Keratinocyte (primary cell): ENCODE data around the gene SPTBN1. TPM values are rescaled to one million over a fixed set of nuclear protein-coding genes. Genes with fewer than 3 reads are reported as not detected.

Source experiments
- DNase-seq: peaks from one replicate; pipeline ENCODE4 v3.0.0-alpha.2; 2011; ENCODE audit warnings: low read depth, missing footprints, low spot score
- FAIRE-seq: peaks from 2 replicates; lab custom pipeline; 2011; peaks lifted over from hg19 to GRCh38; lab: Jason Lieb, UNC
- H2AFZ ChIP-seq: 2 replicates; pipeline ENCODE4 v1.6.0; 2012; ENCODE audit warnings: low read length, control low read depth, inconsistent platforms; ENCODE audit not compliant: control insufficient read depth
- H3K27ac ChIP-seq: 2 replicates; pipeline ENCODE4 v1.5.1; 2011; ENCODE audit warnings: low read length; ENCODE audit not compliant: control insufficient read depth, insufficient read depth
- H3K27me3 ChIP-seq: 3 replicates; pipeline ENCODE4 v1.6.0; 2011; ENCODE audit warnings: low read length; ENCODE audit not compliant: control insufficient read depth, insufficient read depth; ENCODE audit errors: extremely low read depth
- H3K36me3 ChIP-seq, 2 experiments: 2 replicates in 1 of 2; 3 replicates in 1 of 2; pipeline ENCODE4 v1.5.1; 2011; ENCODE audit warnings: low read length in 2 of 2, mild to moderate bottlenecking in 1 of 2; ENCODE audit not compliant: control insufficient read depth in 2 of 2, insufficient read depth in 2 of 2; ENCODE audit errors: extremely low read depth in 1 of 2
- H3K4me1 ChIP-seq: 3 replicates; pipeline ENCODE4 v1.5.1; 2011; ENCODE audit warnings: low read length; ENCODE audit not compliant: control insufficient read depth, insufficient read depth; ENCODE audit errors: extremely low read depth
- H3K4me2 ChIP-seq: 3 replicates; pipeline ENCODE4 v1.6.0; 2011; ENCODE audit warnings: low read depth, low read length; ENCODE audit not compliant: control insufficient read depth, insufficient read depth; ENCODE audit errors: extremely low read depth
- H3K4me3 ChIP-seq, 3 experiments: fragments of 200-600 bp in 1 of 3; sonication (generic) in 1 of 3; 2 replicates in 2 of 3; 3 replicates in 1 of 3; pipeline ENCODE4 v1.5.1; 2011 to 2016; ENCODE audit warnings: low read length in 3 of 3, mild to moderate bottlenecking in 3 of 3, control low read depth in 2 of 3, inconsistent platforms in 1 of 3, low read depth in 1 of 3, mixed read lengths in 1 of 3, mixed run types in 1 of 3, moderate library complexity in 1 of 3; ENCODE audit not compliant: control insufficient read depth in 2 of 3, insufficient read depth in 2 of 3; ENCODE audit errors: extremely low read depth in 1 of 3
- H3K79me2 ChIP-seq: 2 replicates; pipeline ENCODE4 v1.6.0; 2012; ENCODE audit warnings: low read length; ENCODE audit not compliant: control insufficient read depth, insufficient read depth
- H3K9ac ChIP-seq: 3 replicates; pipeline ENCODE4 v1.6.0; 2011; ENCODE audit warnings: low read length; ENCODE audit not compliant: control insufficient read depth, insufficient read depth; ENCODE audit errors: extremely low read depth
- H3K9me1 ChIP-seq: 3 replicates; pipeline ENCODE4 v1.6.0; 2011; ENCODE audit warnings: low read length; ENCODE audit not compliant: control insufficient read depth, insufficient read depth; ENCODE audit errors: extremely low read depth
- H3K9me3 ChIP-seq: 2 replicates; pipeline ENCODE4 v1.5.1; 2012; ENCODE audit warnings: low read depth, low read length; ENCODE audit not compliant: control insufficient read depth
- H4K20me1 ChIP-seq: 3 replicates; pipeline ENCODE4 v1.6.0; 2011; ENCODE audit warnings: low read length; ENCODE audit not compliant: control insufficient read depth, insufficient read depth; ENCODE audit errors: extremely low read depth
- CTCF ChIP-seq, 3 experiments: IDR thresholded peaks in 1 of 3; conservative IDR thresholded peaks in 1 of 3; optimal IDR thresholded peaks in 1 of 3; 2 replicates in 2 of 3; 3 replicates in 1 of 3; pipeline versions ENCODE3 to v1.5.1; 2011; ENCODE audit warnings: low read length in 3 of 3, mild to moderate bottlenecking in 3 of 3, moderate library complexity in 2 of 3, control low read depth in 1 of 3, inconsistent platforms in 1 of 3; ENCODE audit not compliant: insufficient read depth in 2 of 3; ENCODE audit errors: extremely low read depth in 1 of 3
- EZH2 ChIP-seq: IDR thresholded peaks from one replicate; pipeline ENCODE4 v1.6.1; 2012; ENCODE audit warnings: inconsistent platforms, mild to moderate bottlenecking, low read length, moderate library complexity
- dilution Hi-C: fragments of 300-500 bp; cut with MboI; formaldehyde crosslinking; loops from one replicate; pipeline ENCODE4 v1.7.0; 2020; ENCODE audit warnings: low sequenced_read_pairs; ENCODE audit not compliant: extremely low pct_ligation_motif_present
- polyA plus RNA-seq, 5 experiments: library from polyadenylated mRNA; depleted of rRNA in 3 of 5; stranded (reverse) in 3 of 5; stranded (forward) in 1 of 5; unstranded in 1 of 5; fragments of >200 nt; gene quantifications; 1 replicate in 1 of 5; 2 replicates in 3 of 5; 3 replicates in 1 of 5; pipeline versions ENCODE4 v1.2.1 to v1.2.3, GENCODE V29; 2011 to 2012; ENCODE audit warnings: missing spikeins in 2 of 5, low read depth in 1 of 5, low replicate concordance in 1 of 5

Gene SPTBN1
- polyA plus RNA-seq, 1 donor (not counting 4 experiments of a cell fraction or from before 2014, with no cell fraction given): 40.0 TPM

DNA sequence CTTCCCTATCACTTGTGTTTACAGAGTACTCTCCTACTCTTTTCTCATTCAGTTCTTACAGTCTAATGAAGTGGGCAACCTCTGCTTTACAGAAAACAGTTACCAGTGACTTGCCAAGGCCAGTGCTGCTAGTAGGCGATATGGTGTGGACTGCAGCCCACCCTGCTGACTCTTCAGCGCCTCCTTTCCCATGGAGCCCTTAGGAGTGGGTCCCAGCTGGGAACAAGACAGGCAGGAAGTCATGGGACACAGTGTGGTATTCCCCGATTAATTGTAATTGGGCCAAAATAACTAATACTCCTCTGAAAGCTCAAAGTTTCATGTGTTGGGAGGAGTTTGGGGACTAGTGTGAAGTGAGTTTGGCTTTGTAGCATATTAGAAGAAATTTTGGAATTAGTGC lies 147.2 kb downstream of the SPTBN1 start:
- Histone ChIP-seq H3K9me1 (peaks cover 6% of the 10 kb centered on the region), H3K4me2 (no peak overlapping the region), H3K4me3 (no peak overlapping the region), H3K27me3 (no peaks in the 10 kb centered on the region), H3K79me2 (peaks cover 85% of the 10 kb centered on the region), H3K27ac (no peak overlapping the region), H3K9me3 (no peaks in the 10 kb centered on the region), H4K20me1 (peaks cover 1% of the 10 kb centered on the region), H3K36me3 (peaks cover 3% of the 10 kb centered on the region in 2 experiments), H3K4me1 (peaks cover 42% of the 10 kb centered on the region), H3K9ac (no peak overlapping the region), H2AFZ (no peak overlapping the region)
- TF ChIP-seq CTCF (optimal IDR thresholded peaks at IDR 0.05 in 1 of 3, IDR thresholded peaks at IDR 0.05 in 1 of 3, conservative IDR thresholded peaks at IDR 0.05 in 1 of 3; ENCODE audit: extremely low read depth in 1 of 3, insufficient read depth in 2 of 3, low read length in 3 of 3): no peak
- no peak for TF ChIP-seq EZH2
- DNase-seq: no peak
- dilution Hi-C loops: no loop called here
- no peak for FAIRE-seq

GRCh38 chr2:54603796-54604195 lies 147.7 kb downstream of the SPTBN1 start:
- no peak overlapping the region for H2AFZ ChIP-seq
- H3K9me3 ChIP-seq: no peaks in the 10 kb centered on the region
- peaks cover 3% of the 10 kb centered on the region in 2 experiments for H3K36me3 ChIP-seq
- TF ChIP-seq CTCF (optimal IDR thresholded peaks at IDR 0.05 in 1 of 3, IDR thresholded peaks at IDR 0.05 in 1 of 3, conservative IDR thresholded peaks at IDR 0.05 in 1 of 3; ENCODE audit: extremely low read depth in 1 of 3, insufficient read depth in 2 of 3, low read length in 3 of 3): no peak
- TF ChIP-seq EZH2: no peak
- DNase-seq: no peak
- H3K4me2 ChIP-seq: no peak overlapping the region
- no peak overlapping the region for H3K4me3 ChIP-seq
- no peaks in the 10 kb centered on the region for H3K27me3 ChIP-seq
- H3K27ac ChIP-seq: no peak overlapping the region
- H3K4me1 ChIP-seq: peaks cover 41% of the 10 kb centered on the region
- FAIRE-seq: no peak
- H4K20me1 ChIP-seq: peaks cover 3% of the 10 kb centered on the region
- dilution Hi-C loops: no loop called here
- peaks cover 7% of the 10 kb centered on the region for H3K9me1 ChIP-seq
- no peak overlapping the region for H3K9ac ChIP-seq
- peaks cover 85% of the 10 kb centered on the region for H3K79me2 ChIP-seq
